GM18873 (cell line): Measurements from ENCODE around the gene RFC1.
A peak's percentile ranks its signal among the peaks of the same experiment; 100 is the strongest.

Experiments used
- ATAC-seq: cut with Tn5 transposase; IDR thresholded peaks from one replicate; pipeline ENCODE4 v1.9.1; 2021; ENCODE audit warnings: mild to moderate bottlenecking, moderate library complexity, moderate number of reproducible peaks; ENCODE audit not compliant: unreplicated experiment, low FRiP score

The RFC1 gene

GRCh38 chr4:39353478-39354253, 12.5 kb downstream of the RFC1 start:
- ATAC-seq = peak; percentile 59

- peak; percentile 22 for ATAC-seq
Observed at GRCh38 chr4:39353149-39353477, 13.0 kb downstream of the RFC1 start.

- ATAC-seq = no peak
Observed at GRCh38 chr4:39349326-39349725, 16.8 kb downstream of the RFC1 start.

DNA sequence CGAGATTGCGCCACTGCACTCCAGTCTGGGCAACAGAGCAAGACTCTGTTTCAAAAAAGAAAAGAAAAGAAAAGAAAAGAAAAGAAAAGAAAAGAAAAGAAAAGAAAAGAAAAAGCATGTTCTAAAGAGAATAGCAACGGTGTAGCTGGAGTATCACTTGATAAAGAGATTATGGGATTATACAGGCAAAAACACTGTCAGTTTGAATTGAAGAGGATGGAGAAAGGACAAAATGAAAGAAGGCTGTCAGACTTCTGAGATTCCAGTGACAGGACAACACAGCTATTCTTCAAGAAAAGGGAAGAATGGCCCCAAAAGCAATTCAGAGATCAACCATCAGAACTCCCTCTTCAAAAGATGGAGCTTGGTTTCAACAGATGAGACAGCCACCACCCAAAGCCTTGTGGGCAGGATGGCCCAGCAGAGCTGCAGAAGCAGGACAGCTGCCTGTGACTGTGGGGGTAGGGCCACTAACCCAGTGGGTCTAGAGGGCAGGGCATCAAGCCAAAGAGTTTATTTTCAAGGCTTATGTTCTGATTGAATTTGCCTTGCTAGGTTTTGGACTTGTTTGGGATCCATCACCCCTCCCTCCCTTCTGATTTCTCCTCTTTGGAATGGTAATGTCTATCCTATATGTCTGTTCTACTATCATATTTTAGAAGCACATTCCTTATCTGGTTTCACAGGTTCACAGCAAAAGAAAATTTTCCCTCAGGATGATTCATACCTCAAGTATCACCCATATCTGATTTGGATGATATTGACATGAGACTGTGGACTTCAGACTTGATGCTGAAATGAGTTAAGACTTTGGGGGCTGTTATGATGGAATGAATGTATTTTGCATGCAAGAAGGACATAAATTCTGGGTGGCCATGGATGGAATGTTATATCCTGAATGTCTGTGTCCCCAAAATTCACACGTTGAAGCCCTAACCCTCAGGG, 17.5 kb downstream of the RFC1 start:
- no peak for ATAC-seq

DNA sequence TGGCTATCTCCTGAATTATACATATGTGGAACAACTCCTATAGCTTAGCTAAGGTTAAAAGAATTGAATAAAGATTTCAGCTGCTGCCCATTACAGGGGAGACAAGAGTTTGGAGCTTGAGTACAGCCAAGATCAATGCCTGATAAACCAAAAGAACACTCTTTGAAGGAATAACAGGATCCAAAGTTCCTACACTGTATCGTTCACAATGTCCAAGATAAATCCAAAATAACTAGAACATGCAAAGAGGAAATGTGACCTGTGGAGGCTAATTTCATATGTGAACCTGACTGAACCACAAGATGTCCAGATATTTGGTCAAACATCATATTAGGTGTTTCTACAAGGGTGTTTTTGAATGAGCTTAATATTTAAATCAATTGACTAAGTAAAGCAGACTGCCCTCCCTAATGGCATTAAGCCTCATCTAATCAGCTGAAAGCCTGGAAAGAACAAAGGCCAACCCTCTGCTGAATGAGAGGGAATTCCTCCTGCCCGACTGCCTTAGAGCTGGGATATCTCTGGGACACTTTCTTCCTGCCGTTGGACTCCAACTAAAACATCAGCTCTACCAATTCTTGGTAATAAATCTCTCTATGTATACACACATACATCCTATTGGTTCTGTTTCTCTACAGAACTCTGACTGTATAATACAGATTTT, 19.2 kb downstream of the RFC1 start:
- ATAC-seq = no peak

DNA sequence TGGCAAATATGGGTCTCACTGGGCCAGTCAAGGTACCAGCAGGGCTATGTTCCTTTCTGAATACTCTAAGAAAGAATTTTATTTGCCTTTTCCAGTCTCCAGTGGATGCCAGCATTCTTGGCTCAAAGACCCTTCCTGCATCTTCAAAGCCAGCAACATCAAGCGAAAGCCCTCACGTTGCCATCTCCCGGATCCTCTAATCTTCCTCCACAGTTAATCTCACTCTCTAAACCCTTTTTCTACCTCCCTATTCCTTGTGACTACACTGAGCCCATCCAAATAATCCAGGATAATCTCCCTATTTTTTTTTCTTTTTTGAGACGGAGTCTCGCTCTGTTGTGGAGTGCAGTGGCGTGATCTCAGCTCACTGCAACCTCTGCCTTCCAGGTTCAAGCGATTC, 23.4 kb downstream of the RFC1 start:
- ATAC-seq = no peak

DNA sequence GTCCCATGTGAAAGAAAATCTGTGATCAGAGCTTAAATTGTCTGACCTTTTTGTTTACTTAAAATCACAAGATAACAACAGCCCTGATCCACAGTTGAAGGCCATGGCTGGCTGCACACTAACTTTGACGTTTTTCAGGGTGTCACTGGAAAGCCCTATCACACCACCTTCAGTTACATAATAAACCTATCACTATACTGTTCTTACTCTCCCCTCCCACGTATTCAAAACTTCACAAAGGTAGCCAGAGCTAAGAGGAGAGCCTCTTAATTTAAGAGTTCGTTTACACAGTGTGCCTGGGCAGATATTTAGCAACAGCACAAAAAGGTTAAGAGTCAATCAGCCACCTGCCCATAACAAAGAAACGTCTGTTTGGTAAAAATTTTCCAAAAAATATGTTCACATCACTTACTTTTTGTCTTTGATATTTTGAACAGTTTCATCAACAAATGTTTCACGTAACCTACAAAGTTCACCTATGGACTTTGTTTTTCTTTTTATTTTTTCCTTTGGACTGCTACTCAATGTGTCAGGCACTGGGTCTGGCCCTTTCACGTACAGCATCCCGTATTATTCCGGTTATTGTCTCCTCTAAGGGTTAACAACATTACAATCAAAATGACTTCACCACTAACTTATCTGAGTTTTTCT, 25.0 kb downstream of the RFC1 start:
- no peak for ATAC-seq

DNA sequence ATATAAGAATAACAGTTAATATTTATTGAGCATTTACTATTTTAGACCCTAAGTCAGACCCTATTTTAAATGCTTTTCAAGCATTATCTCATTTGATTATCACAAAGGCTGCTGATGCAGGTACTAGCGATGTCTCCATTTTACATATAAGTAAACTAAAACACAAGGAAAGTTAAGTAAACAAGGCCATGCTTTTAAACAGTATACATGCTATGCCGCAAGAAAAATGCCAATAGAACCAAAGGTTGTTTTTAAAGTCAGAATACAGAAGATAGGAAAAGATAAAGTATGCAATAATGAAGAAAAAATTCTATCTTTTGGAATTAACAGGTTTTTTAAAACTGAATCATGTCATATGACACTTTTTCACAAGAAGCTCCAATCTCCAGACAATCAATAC, 26.2 kb downstream of the RFC1 start:
- ATAC-seq = no peak

GRCh38 chr4:39337841-39338240, 28.3 kb downstream of the RFC1 start:
- no peak for ATAC-seq

DNA sequence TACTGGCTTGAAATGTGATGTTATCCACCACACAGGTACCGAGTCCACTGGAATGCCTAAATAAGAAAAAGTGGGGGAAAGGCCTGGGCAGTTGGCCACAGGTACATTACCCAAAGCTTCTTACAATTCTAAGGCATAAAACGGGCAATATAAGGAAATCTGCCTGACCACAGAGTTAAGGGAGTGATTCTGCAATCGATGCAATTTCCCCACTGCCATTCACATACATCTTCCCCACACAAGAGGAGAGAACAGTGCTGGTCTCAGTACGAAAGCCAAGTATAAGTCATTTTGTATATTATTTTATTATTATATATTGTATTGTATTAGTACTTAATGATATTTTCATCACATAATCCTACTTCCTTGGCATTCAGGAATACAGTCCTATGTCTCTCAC, 30.6 kb downstream of the RFC1 start:
- ATAC-seq = no peak

DNA sequence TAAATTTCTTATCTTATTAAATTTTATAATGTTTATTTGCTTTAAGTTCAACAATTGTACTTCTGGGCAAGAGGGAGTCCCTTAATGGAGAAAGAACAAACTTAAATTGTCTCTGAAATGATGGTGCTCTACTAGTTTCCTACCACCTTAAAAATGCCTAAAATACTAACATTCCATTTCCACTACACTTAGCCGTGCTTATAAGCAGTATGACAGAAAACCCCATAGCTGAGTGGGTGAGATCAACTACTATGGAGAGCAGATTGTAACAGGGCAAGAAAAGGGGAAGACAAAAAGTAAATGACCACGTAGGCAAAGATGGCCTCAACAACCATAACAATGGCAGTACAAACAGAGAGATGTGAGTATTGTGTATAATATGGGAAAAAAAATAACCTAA, 35.0 kb downstream of the RFC1 start:
- ATAC-seq = no peak

DNA sequence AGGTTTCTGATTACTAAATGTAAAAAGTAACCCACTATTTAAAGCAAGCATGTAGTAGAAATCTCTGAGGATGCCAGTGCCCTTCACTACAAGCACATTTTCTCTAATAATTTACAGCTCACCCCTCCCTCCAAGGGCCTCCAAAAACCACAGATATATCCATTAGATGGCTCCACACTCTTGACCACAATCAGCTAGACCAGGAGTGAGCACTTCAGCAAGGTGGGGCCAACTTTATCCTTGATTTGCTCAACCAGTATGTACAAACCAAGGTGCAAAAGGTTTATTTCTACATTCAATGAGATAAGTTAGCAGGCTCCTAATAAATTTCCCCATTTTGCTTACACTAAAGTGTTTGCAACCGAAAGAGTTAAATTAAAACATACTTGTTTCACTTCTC, 35.8 kb downstream of the RFC1 start:
- no peak for ATAC-seq

GRCh38 chr4:39326468-39326977, 39.6 kb downstream of the RFC1 start:
- no peak for ATAC-seq

- no peak for ATAC-seq
Observed at GRCh38 chr4:39324897-39325613, 41.1 kb downstream of the RFC1 start.

DNA sequence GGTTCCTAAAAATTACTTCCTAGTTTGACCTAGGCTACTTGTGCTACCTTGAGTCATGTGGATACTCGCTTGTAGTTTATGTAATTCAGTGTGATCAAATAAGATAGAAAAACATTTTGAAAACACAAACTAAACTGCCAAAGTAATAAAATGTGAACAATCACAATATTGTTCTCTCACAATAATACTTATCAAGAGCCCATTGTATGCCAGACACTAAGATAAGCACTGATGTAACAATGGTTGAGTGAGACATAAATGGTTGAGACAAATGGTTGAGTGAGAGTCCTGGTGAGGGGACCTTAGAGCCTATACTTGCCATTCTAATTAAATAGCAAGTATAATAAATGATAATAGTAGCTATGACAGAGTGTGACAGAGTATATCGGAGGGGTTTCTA, 41.7 kb downstream of the RFC1 start:
- no peak for ATAC-seq

- ATAC-seq = no peak
Observed at GRCh38 chr4:39323821-39324220, 42.3 kb downstream of the RFC1 start.

DNA sequence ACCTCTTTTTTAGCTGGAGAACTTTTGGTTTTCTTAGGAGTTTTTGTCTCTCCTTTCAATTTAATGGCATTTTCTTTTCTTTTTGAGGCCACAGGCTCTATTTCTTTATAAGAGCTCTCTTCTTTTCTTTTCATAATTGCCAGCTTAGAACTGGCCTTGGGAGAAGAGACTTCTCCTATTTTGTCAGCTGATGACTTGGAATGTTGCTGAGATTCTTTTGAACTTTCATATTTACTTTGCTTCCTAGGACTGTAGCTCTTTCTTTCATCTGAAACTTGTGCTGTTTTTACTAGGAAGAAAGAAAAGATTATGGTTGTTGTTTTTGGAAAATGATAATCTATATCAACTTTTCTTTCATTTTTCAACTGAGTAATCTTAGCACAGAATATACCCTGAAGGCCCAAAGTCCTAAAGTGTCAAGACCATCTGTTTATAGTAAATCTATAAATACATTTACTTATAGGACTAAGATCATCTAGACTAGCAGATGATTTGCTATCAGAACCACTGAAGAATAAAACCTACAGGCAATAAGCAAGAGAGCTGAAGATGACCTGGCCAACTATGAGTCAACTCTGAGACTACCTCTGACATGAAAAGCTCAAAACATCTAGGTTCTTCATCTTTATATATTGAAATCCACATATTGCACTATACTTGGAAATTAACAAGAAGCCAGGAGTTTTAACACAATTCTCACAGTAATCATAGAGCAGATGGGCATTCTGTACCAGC, 45.6 kb downstream of the RFC1 start:
- no peak for ATAC-seq

DNA sequence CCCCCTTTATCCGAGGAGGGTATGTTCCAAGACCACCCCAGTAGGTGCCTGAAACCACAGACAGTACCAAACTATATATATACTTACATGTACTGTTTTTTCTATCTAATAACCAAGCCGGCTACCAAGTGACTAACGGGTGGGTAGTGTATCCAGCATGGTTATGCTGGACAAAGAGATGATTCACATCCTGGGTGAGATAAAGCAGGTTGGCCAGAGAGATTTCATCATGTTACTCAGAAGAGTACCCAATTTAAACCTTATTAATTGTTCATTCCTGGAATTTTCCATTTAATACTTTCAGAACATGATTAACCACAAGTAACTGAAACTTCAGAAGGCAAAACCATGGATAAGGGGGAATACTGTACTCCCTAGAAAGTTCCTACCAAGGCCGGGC, 46.5 kb downstream of the RFC1 start:
- no peak for ATAC-seq

- no peak for ATAC-seq
Observed at GRCh38 chr4:39312816-39313215, 53.3 kb downstream of the RFC1 start.
